ENCODE results near the gene NDFIP1. TPM values are rescaled to one million over a fixed set of nuclear protein-coding genes. Genes with fewer than 3 reads are reported as not detected.

The NDFIP1 gene
- total RNA-seq, 1 donor = 115 TPM

- H3K27ac ChIP-seq (ENCODE audit: low read depth, low read length) = no peak overlapping the region
- H3K27me3 ChIP-seq (ENCODE audit: insufficient read depth, low read length) = no peaks in the 10 kb centered on the region
- no peak for TF ChIP-seq CTCF (IDR thresholded peaks at IDR 0.05; ENCODE audit: extremely low read depth, low read depth, low read length)
- no peak overlapping the region for H3K4me2 ChIP-seq (ENCODE audit: insufficient read depth, low read length)
- H3K9me3 ChIP-seq (ENCODE audit: low read depth, low read length) = no peaks in the 10 kb centered on the region
- no peak for DNase-seq (ENCODE audit: insufficient read length, low spot score, missing footprints)
- H4K20me1 ChIP-seq (ENCODE audit: insufficient read depth, low read length) = no peaks in the 10 kb centered on the region
- no peaks in the 10 kb centered on the region for H3K36me3 ChIP-seq (ENCODE audit: insufficient read depth, low read length)
- no peak overlapping the region for H3K4me3 ChIP-seq (ENCODE audit: insufficient read depth, low read length)
- no peak overlapping the region for H2AFZ ChIP-seq (ENCODE audit: low read length)
- H3K4me1 ChIP-seq (ENCODE audit: insufficient read depth, low read length) = no peaks in the 10 kb centered on the region
- no peaks in the 10 kb centered on the region for H3K79me2 ChIP-seq (ENCODE audit: insufficient read depth, low read length)
Observed at GRCh38 chr5:142100307-142100706, 8.3 kb upstream of the NDFIP1 start.

GRCh38 chr5:142102980-142103740 lies 5.4 kb upstream of the NDFIP1 start:
- Histone ChIP-seq H3K4me3 (ENCODE audit: insufficient read depth, low read length) (no peak overlapping the region), H3K79me2 (ENCODE audit: insufficient read depth, low read length) (no peaks in the 10 kb centered on the region), H3K4me1 (ENCODE audit: insufficient read depth, low read length) (no peaks in the 10 kb centered on the region), H4K20me1 (ENCODE audit: insufficient read depth, low read length) (no peaks in the 10 kb centered on the region), H3K36me3 (ENCODE audit: insufficient read depth, low read length) (no peaks in the 10 kb centered on the region), H3K27ac (ENCODE audit: low read depth, low read length) (no peak overlapping the region), H2AFZ (ENCODE audit: low read length) (no peak overlapping the region), H3K27me3 (ENCODE audit: insufficient read depth, low read length) (no peaks in the 10 kb centered on the region), H3K9me3 (ENCODE audit: low read depth, low read length) (no peaks in the 10 kb centered on the region), H3K4me2 (ENCODE audit: insufficient read depth, low read length) (no peak overlapping the region)
- TF ChIP-seq CTCF (IDR thresholded peaks at IDR 0.05; ENCODE audit: extremely low read depth, low read depth, low read length) = no peak
- no peak for DNase-seq (ENCODE audit: insufficient read length, low spot score, missing footprints)

DNA sequence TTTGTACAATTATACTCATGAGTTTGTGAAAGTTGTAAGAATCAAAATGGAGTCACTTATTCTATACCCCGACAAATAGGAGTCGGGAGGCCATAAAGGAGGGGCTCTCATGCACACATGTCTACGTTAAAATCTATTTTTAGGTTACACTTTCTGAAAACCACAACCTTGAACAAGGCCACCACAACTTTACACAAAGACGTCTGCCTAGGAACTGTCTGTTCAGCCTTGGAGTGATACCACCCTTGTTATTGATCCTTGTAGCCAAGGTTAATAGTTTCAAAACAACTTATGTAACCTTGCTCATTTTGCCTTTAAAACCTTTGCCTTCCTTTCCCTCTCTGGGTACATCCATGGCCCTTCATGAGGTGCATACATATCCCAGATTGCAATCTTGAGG lies 4.1 kb upstream of the NDFIP1 start:
- H3K9me3 ChIP-seq (ENCODE audit: low read depth, low read length) = no peaks in the 10 kb centered on the region
- H3K4me3 ChIP-seq (ENCODE audit: insufficient read depth, low read length) = no peak overlapping the region
- H3K4me1 ChIP-seq (ENCODE audit: insufficient read depth, low read length) = no peaks in the 10 kb centered on the region
- H4K20me1 ChIP-seq (ENCODE audit: insufficient read depth, low read length) = peaks cover 4% of the 10 kb centered on the region
- H3K36me3 ChIP-seq (ENCODE audit: insufficient read depth, low read length) = no peaks in the 10 kb centered on the region
- H3K27ac ChIP-seq (ENCODE audit: low read depth, low read length) = no peak overlapping the region
- H3K27me3 ChIP-seq (ENCODE audit: insufficient read depth, low read length) = no peaks in the 10 kb centered on the region
- TF ChIP-seq CTCF (IDR thresholded peaks at IDR 0.05; ENCODE audit: extremely low read depth, low read depth, low read length) = no peak
- peaks cover 4% of the 10 kb centered on the region for H3K79me2 ChIP-seq (ENCODE audit: insufficient read depth, low read length)
- H3K4me2 ChIP-seq (ENCODE audit: insufficient read depth, low read length) = no peak overlapping the region
- H2AFZ ChIP-seq (ENCODE audit: low read length) = no peak overlapping the region
- DNase-seq (ENCODE audit: insufficient read length, low spot score, missing footprints) = no peak

GRCh38 chr5:142106061-142106460 lies 2.5 kb upstream of the NDFIP1 start:
- peak overlapping the region; percentile 36 for H2AFZ ChIP-seq (ENCODE audit: low read length)
- no peaks in the 10 kb centered on the region for H3K36me3 ChIP-seq (ENCODE audit: insufficient read depth, low read length)
- peaks cover 13% of the 10 kb centered on the region for H3K4me1 ChIP-seq (ENCODE audit: insufficient read depth, low read length)
- H3K27me3 ChIP-seq (ENCODE audit: insufficient read depth, low read length) = no peaks in the 10 kb centered on the region
- H3K4me2 ChIP-seq (ENCODE audit: insufficient read depth, low read length) = no peak overlapping the region
- no peak overlapping the region for H3K27ac ChIP-seq (ENCODE audit: low read depth, low read length)
- TF ChIP-seq CTCF (IDR thresholded peaks at IDR 0.05; ENCODE audit: extremely low read depth, low read depth, low read length) = no peak
- peaks cover 20% of the 10 kb centered on the region for H3K79me2 ChIP-seq (ENCODE audit: insufficient read depth, low read length)
- H3K9me3 ChIP-seq (ENCODE audit: low read depth, low read length) = no peaks in the 10 kb centered on the region
- DNase-seq (ENCODE audit: insufficient read length, low spot score, missing footprints) = peak; percentile 86
- H3K4me3 ChIP-seq (ENCODE audit: insufficient read depth, low read length) = no peak overlapping the region
- H4K20me1 ChIP-seq (ENCODE audit: insufficient read depth, low read length) = peaks cover 17% of the 10 kb centered on the region
